Natural killer cell (primary cell): ENCODE data around the gene UNC93A. TPM values are rescaled to one million over a fixed set of nuclear protein-coding genes. Genes with fewer than 3 reads are reported as not detected.
"Not testable (repeated sequence)": the region's sequence is repeated elsewhere in the genome, so short reads cannot be mapped to it uniquely, and the experiment has no call there.

Experiments used
- ATAC-seq, 3 donors: fragments of 150-1000 bp in 2 of 3; fragments of 200-7000 bp in 1 of 3; cut with Tn5 transposase; 1 replicate in 1 of 3; 2 replicates in 2 of 3; pipeline ENCODE4 v1.10.0; 2021; ENCODE audit warnings: mild to moderate bottlenecking in 2 of 3, moderate library complexity in 2 of 3
- DNase-seq, 2 donors: peaks; one replicate each; pipeline versions ENCODE4 v3.0.0 to v3.0.0-alpha.2; 2013 to 2021; ENCODE audit warnings: mixed read lengths in 1 of 2
- H3K27ac ChIP-seq: one replicate; pipeline ENCODE4 v1.5.1; 2013; ENCODE audit warnings: mild to moderate bottlenecking, low read length
- H3K27me3 ChIP-seq: one replicate; pipeline ENCODE4 v1.6.1; 2013; ENCODE audit warnings: low read length; ENCODE audit not compliant: control insufficient read depth, insufficient read depth
- H3K36me3 ChIP-seq: one replicate; pipeline ENCODE4 v1.6.1; 2013; ENCODE audit warnings: low read length; ENCODE audit not compliant: control insufficient read depth, insufficient read depth
- H3K4me1 ChIP-seq: one replicate; pipeline ENCODE4 v1.6.1; 2013; ENCODE audit warnings: low read length; ENCODE audit not compliant: control insufficient read depth, insufficient read depth
- H3K4me3 ChIP-seq: one replicate; pipeline ENCODE4 v1.5.1; 2013; ENCODE audit warnings: low read length
- H3K9me3 ChIP-seq: one replicate; pipeline ENCODE4 v1.6.1; 2013; ENCODE audit warnings: low read length; ENCODE audit not compliant: control insufficient read depth, insufficient read depth
- H3K27ac Mint-ChIP-seq, 2 donors: one replicate each; pipeline ENCODE4 v1.8.0; 2022; ENCODE audit warnings: mild to moderate bottlenecking in 2 of 2, mixed read lengths in 2 of 2, moderate library complexity in 1 of 2
- H3K27me3 Mint-ChIP-seq, 2 donors: one replicate each; pipeline ENCODE4 v1.8.0; 2022; ENCODE audit warnings: low read depth in 2 of 2, mixed read lengths in 2 of 2
- H3K36me3 Mint-ChIP-seq: one replicate; pipeline ENCODE4 v1.8.0; 2022; ENCODE audit warnings: mixed read lengths
- H3K4me1 Mint-ChIP-seq, 2 donors: one replicate each; pipeline ENCODE4 v1.8.0; 2022; ENCODE audit warnings: mixed read lengths in 2 of 2
- H3K4me3 Mint-ChIP-seq: one replicate; pipeline ENCODE4 v1.8.0; 2022; ENCODE audit warnings: mild to moderate bottlenecking, moderate library complexity, mixed read lengths
- H3K9me3 Mint-ChIP-seq, 2 donors: one replicate each; pipeline ENCODE4 v1.8.0; 2022; ENCODE audit warnings: mixed read lengths in 2 of 2
- WGBS: methylation state at CpG from one replicate; pipeline ENCODE4 v1.1.7; 2013; ENCODE audit warnings: missing lambda C conversion rate; ENCODE audit not compliant: insufficient coverage; 5-methylcytosine and 5-hydroxymethylcytosine counted together
- intact Hi-C: fragments of 100-400 bp; cut with micrococcal nuclease; formaldehyde crosslinking; loops from one replicate; pipeline ENCODE4 v1.14.2; 2022
- total RNA-seq, 4 donors: library from RNA; stranded (reverse); fragments of 120-200 nt in 1 of 4; gene quantifications; one replicate each; pipeline versions ENCODE4 v1.2.3 to v1.2.4, GENCODE V29; 2013 to 2022
- TF ChIP-seq, protein P1 (sequence below): fragments of 200-600 bp; IDR thresholded peaks from one replicate; pipeline ENCODE4 v1.8.0; 2022; ENCODE audit warnings: antibody characterized with exemption

UNC93A gene
- total RNA-seq, 3 donors from 2014 or later (not counting 1 experiment from before 2014, with no cell fraction given) = not detected

DNA sequence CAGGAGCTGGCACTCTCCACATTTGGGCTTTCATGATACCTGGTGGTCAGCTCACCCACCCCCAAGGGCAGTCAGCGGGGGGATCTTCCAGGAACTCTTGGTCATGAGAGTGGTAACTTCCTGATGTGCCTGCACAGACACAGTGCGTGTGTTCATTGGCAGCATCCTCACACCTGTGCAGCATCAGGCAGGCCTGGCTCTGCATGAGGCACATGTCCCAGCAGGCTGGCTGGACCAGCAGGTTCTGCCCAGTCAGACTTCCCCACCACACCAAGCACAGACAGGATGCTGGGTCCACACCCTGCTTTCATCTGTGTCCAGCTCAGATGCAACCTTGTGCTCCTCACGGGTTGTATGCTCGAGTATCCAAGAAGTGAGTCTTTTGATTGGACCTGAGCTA, 15.7 kb upstream of the UNC93A start:
- Histone ChIP-seq H3K4me1 (no peaks in the 10 kb centered on the region), H3K9me3 (no peaks in the 10 kb centered on the region), H3K36me3 (no peaks in the 10 kb centered on the region), H3K27me3 (no peaks in the 10 kb centered on the region), H3K4me3 (no peak overlapping the region), H3K27ac (no peak overlapping the region)
- no peak overlapping the region for H3K4me3 Mint-ChIP-seq
- ATAC-seq (no peak), DNase-seq (no peak)
- no peaks in the 10 kb centered on the region for H3K36me3 Mint-ChIP-seq
- no peak overlapping the region for H3K27ac Mint-ChIP-seq
- peaks cover 6 to 7% of the 10 kb centered on the region in 2 donors for H3K27me3 Mint-ChIP-seq
- intact Hi-C loops = no loop called here
- TF ChIP-seq, protein P1, sequence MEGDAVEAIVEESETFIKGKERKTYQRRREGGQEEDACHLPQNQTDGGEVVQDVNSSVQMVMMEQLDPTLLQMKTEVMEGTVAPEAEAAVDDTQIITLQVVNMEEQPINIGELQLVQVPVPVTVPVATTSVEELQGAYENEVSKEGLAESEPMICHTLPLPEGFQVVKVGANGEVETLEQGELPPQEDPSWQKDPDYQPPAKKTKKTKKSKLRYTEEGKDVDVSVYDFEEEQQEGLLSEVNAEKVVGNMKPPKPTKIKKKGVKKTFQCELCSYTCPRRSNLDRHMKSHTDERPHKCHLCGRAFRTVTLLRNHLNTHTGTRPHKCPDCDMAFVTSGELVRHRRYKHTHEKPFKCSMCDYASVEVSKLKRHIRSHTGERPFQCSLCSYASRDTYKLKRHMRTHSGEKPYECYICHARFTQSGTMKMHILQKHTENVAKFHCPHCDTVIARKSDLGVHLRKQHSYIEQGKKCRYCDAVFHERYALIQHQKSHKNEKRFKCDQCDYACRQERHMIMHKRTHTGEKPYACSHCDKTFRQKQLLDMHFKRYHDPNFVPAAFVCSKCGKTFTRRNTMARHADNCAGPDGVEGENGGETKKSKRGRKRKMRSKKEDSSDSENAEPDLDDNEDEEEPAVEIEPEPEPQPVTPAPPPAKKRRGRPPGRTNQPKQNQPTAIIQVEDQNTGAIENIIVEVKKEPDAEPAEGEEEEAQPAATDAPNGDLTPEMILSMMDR = no peak
- no peaks in the 10 kb centered on the region for H3K9me3 Mint-ChIP-seq
- H3K4me1 Mint-ChIP-seq = no peaks in the 10 kb centered on the region
- WGBS = 85% methylated on average over 4 of the region's 4 CpGs

GRCh38 chr6:167276772-167277533, 14.2 kb upstream of the UNC93A start:
- DNase-seq = no peak
- H3K9me3 Mint-ChIP-seq = no peaks in the 10 kb centered on the region
- Histone ChIP-seq H3K27me3 (no peaks in the 10 kb centered on the region), H3K27ac (no peak overlapping the region), H3K4me3 (no peak overlapping the region), H3K4me1 (no peaks in the 10 kb centered on the region), H3K9me3 (no peaks in the 10 kb centered on the region), H3K36me3 (no peaks in the 10 kb centered on the region)
- ATAC-seq = no peak
- H3K4me1 Mint-ChIP-seq = no peaks in the 10 kb centered on the region
- H3K27me3 Mint-ChIP-seq = peaks cover 6 to 10% of the 10 kb centered on the region in 2 donors
- H3K27ac Mint-ChIP-seq = no peak overlapping the region
- intact Hi-C loops = no loop called here
- H3K4me3 Mint-ChIP-seq = no peak overlapping the region
- 86% methylated on average over 13 of the region's 13 CpGs for WGBS
- TF ChIP-seq, protein P1 = no peak
- no peaks in the 10 kb centered on the region for H3K36me3 Mint-ChIP-seq

- H3K4me1 Mint-ChIP-seq, H3K9me3 ChIP-seq, H3K4me3 ChIP-seq, H3K27ac ChIP-seq, H3K36me3 ChIP-seq, H3K4me3 Mint-ChIP-seq, H3K4me1 ChIP-seq, H3K27me3 ChIP-seq, H3K27ac Mint-ChIP-seq, intact Hi-C loops, DNase-seq, ATAC-seq, H3K36me3 Mint-ChIP-seq, H3K9me3 Mint-ChIP-seq: not testable (repeated sequence)
- 81% methylated on average over 10 of the region's 16 CpGs for whole genome bisulfite sequencing
- peaks cover 10 to 13% of the 10 kb centered on the region in 2 donors for H3K27me3 Mint-ChIP-seq
Measured at GRCh38 chr6:167278173-167278940, 12.8 kb upstream of the UNC93A start.

GRCh38 chr6:167279766-167280446, 11.2 kb upstream of the UNC93A start:
- H3K9me3 ChIP-seq = no peaks in the 10 kb centered on the region
- H3K27me3 Mint-ChIP-seq = peaks cover 10 to 13% of the 10 kb centered on the region in 2 donors
- no peaks in the 10 kb centered on the region for H3K36me3 Mint-ChIP-seq
- no peak overlapping the region for H3K4me3 Mint-ChIP-seq
- TF ChIP-seq, protein P1 = no peak
- no peaks in the 10 kb centered on the region for H3K4me1 ChIP-seq
- ATAC-seq (no peak), DNase-seq (no peak)
- no peaks in the 10 kb centered on the region for H3K4me1 Mint-ChIP-seq
- no peaks in the 10 kb centered on the region for H3K9me3 Mint-ChIP-seq
- H3K27ac ChIP-seq = no peak overlapping the region
- no peaks in the 10 kb centered on the region for H3K36me3 ChIP-seq
- no peak overlapping the region for H3K4me3 ChIP-seq
- H3K27me3 ChIP-seq = no peaks in the 10 kb centered on the region
- intact Hi-C loops = no loop called here
- H3K27ac Mint-ChIP-seq = no peak overlapping the region
- WGBS = 88% methylated on average over 2 of the region's 3 CpGs

DNA sequence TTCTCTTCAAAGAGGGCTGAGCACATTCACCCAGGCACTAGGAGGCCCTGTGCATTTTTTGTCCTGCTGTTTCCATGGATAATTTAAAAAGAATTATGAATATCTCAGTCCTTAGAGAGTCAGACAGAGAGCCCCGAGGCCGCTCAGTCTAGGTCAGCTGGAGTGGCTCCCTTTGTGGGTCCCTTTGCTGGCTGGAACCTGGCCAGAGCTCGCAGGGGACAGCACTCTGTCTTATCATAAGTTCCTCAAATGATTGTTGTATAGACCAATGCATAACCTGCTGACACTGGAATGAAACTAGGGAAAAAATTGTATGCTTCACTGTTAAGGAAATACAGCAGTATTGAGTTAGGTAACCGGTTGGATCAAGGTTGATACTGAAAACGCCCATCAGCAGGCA, 10.6 kb upstream of the UNC93A start:
- H3K27me3 ChIP-seq, H3K4me1 ChIP-seq, intact Hi-C loops, H3K9me3 ChIP-seq, ATAC-seq, H3K36me3 ChIP-seq, H3K27ac Mint-ChIP-seq, H3K4me1 Mint-ChIP-seq, H3K4me3 Mint-ChIP-seq, H3K4me3 ChIP-seq, H3K36me3 Mint-ChIP-seq, H3K27ac ChIP-seq, DNase-seq, H3K9me3 Mint-ChIP-seq: not testable (repeated sequence)
- peaks cover 10 to 13% of the 10 kb centered on the region in 2 donors for H3K27me3 Mint-ChIP-seq
- 74% methylated on average over 5 of the region's 5 CpGs for WGBS
